HEK293T (cell line): ENCODE results near the gene PITPNC1.
"Not testable (repeated sequence)": the region's sequence is repeated elsewhere in the genome, so short reads cannot be mapped to it uniquely, and the experiment has no call there.

Experiments
- ARNT ChIP-seq: fragments of 450-650 bp; IDR thresholded peaks from 2 replicates; pipeline ENCODE4 v1.6.1; 2017; ENCODE audit warnings: mild to moderate bottlenecking
- BHLHE40 ChIP-seq: fragments of 450-650 bp; IDR thresholded peaks from 2 replicates; pipeline ENCODE4 v1.6.1; 2016; ENCODE audit warnings: mild to moderate bottlenecking, moderate library complexity, borderline replicate concordance
- CTBP1 ChIP-seq: fragments of 450-650 bp; IDR thresholded peaks from 2 replicates; pipeline ENCODE4 v1.6.1; 2016; ENCODE audit warnings: borderline replicate concordance
- ELF4 ChIP-seq: fragments of 450-650 bp; IDR thresholded peaks from 2 replicates; pipeline ENCODE4 v1.6.1; 2017; ENCODE audit warnings: antibody characterized with exemption
- FOXA1 ChIP-seq: fragments of 450-650 bp; IDR thresholded peaks from 2 replicates; pipeline ENCODE4 v1.6.1; 2016; ENCODE audit warnings: mild to moderate bottlenecking
- FOXK2 ChIP-seq: fragments of 450-650 bp; IDR thresholded peaks from 2 replicates; pipeline ENCODE4 v1.6.1; 2016; ENCODE audit warnings: mild to moderate bottlenecking
- FOXM1 ChIP-seq: fragments of 450-650 bp; IDR thresholded peaks from 2 replicates; pipeline ENCODE4 v1.6.1; 2017; ENCODE audit warnings: mild to moderate bottlenecking, borderline replicate concordance
- L3MBTL2 ChIP-seq: fragments of 450-650 bp; conservative IDR thresholded peaks from 2 replicates; pipeline ENCODE4 v1.6.1; 2016; ENCODE audit warnings: mild to moderate bottlenecking
- NFRKB ChIP-seq: fragments of 450-650 bp; IDR thresholded peaks from 2 replicates; pipeline ENCODE4 v1.6.1; 2016; ENCODE audit warnings: mild to moderate bottlenecking, moderate library complexity
- SP1 ChIP-seq: fragments of 450-650 bp; IDR thresholded peaks from 2 replicates; pipeline ENCODE4 v1.6.1; 2017
- SUZ12 ChIP-seq: fragments of 450-650 bp; IDR thresholded peaks from 2 replicates; pipeline ENCODE4 v1.6.1; 2016; ENCODE audit warnings: mild to moderate bottlenecking
- TARDBP ChIP-seq: fragments of 450-650 bp; IDR thresholded peaks from 2 replicates; pipeline ENCODE4 v1.6.1; 2016
- ZNF384 ChIP-seq: fragments of 450-650 bp; IDR thresholded peaks from 2 replicates; pipeline ENCODE4 v1.6.1; 2016
- TF ChIP-seq, protein P1 (sequence below): fragments of 450-650 bp; IDR thresholded peaks from 2 replicates; pipeline ENCODE4 v1.6.1; 2016

DNA sequence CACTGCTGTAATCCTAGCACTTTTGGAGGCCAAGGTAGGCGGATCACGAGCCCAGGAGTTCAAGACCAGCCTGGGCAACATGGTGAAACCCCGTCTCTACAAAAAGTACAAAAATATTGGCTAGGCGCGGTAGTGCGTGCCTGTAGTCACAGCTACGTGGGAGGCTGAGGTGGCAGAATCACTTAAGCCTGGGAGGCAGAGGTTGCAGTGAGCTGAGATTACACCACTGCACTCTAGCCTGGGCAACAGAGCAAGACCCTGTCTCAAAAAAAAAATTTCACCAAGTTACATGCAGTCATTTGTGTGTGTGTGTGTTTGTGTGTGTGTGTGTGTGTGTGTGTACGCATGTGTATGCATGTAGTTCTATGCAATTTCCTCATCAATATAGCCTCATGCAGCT is 325.8 kb downstream of the PITPNC1 start:
- not testable (repeated sequence) for TF ChIP-seq FOXK2, SP1, TARDBP, FOXM1, FOXA1, SUZ12, ARNT, NFRKB, CTBP1, BHLHE40, ZNF384, ELF4, L3MBTL2
- TF ChIP-seq, protein P1, sequence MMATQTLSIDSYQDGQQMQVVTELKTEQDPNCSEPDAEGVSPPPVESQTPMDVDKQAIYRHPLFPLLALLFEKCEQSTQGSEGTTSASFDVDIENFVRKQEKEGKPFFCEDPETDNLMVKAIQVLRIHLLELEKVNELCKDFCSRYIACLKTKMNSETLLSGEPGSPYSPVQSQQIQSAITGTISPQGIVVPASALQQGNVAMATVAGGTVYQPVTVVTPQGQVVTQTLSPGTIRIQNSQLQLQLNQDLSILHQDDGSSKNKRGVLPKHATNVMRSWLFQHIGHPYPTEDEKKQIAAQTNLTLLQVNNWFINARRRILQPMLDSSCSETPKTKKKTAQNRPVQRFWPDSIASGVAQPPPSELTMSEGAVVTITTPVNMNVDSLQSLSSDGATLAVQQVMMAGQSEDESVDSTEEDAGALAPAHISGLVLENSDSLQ, result not testable (repeated sequence)
